Activated naive CD4-positive, alpha-beta T cell treated with anti-CD3 and anti-CD28 coated beads, Interleukin-2, amount 10 ng/mL, durations not matched to agents 7 days and 5 days (primary cell): Measurements from ENCODE around the gene DEPDC4.
"Not testable (repeated sequence)": the region's sequence is repeated elsewhere in the genome, so short reads cannot be mapped to it uniquely, and the experiment has no call there.

Experiments
- CTCF ChIA-PET: fragments of 350-600 bp; sonication (Branson Sonifier 250); formaldehyde crosslinking; loops from one replicate; lab custom pipeline; 2021; ENCODE audit warnings: antibody characterized with exemption; lab: Charles Lee
- DNase-seq: peaks from one replicate; pipeline ENCODE4 v3.0.0-alpha.2; 2020
- H3K27ac Mint-ChIP-seq: one replicate; pipeline ENCODE4 v1.8.0; 2021; ENCODE audit warnings: mild to moderate bottlenecking, moderate library complexity, mixed read lengths
- H3K27me3 Mint-ChIP-seq: one replicate; pipeline ENCODE4 v1.8.0; 2021; ENCODE audit warnings: mild to moderate bottlenecking, mixed read lengths
- H3K36me3 Mint-ChIP-seq: one replicate; pipeline ENCODE4 v1.8.0; 2021; ENCODE audit warnings: mixed read lengths
- H3K4me1 Mint-ChIP-seq: one replicate; pipeline ENCODE4 v1.8.0; 2021; ENCODE audit warnings: mixed read lengths
- H3K4me3 Mint-ChIP-seq: one replicate; pipeline ENCODE4 v1.8.0; 2021; ENCODE audit warnings: mild to moderate bottlenecking, moderate library complexity, mixed read lengths
- H3K9me3 Mint-ChIP-seq: one replicate; pipeline ENCODE4 v1.8.0; 2021; ENCODE audit warnings: mixed read lengths

Gene DEPDC4

DNA sequence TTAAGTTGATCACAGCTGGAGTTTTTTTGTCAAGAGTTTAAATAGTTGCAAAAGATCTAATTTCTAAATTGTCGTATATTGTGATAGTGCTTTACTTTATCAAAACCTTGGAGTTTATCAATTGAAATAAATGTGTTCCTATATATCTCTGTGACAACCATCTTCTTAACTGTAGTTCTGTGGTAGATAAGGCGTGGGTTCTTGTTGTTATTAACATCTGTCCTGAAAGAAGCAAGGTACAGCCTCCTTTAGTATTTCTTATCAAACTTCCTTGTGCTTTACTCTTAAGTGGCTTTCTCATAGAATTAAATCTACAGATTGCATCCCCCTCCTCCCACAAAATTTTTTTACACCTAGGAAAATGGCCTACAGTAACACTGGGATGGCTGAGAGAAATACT, 7.4 kb upstream of the DEPDC4 start:
- no peak overlapping the region for H3K4me3 Mint-ChIP-seq
- CTCF ChIA-PET = no interaction called here
- no peaks in the 10 kb centered on the region for H3K27me3 Mint-ChIP-seq
- no peaks in the 10 kb centered on the region for H3K9me3 Mint-ChIP-seq
- no peak for DNase-seq
- no peak overlapping the region for H3K27ac Mint-ChIP-seq
- peaks cover 13% of the 10 kb centered on the region for H3K36me3 Mint-ChIP-seq
- H3K4me1 Mint-ChIP-seq = peaks cover 22% of the 10 kb centered on the region

DNA sequence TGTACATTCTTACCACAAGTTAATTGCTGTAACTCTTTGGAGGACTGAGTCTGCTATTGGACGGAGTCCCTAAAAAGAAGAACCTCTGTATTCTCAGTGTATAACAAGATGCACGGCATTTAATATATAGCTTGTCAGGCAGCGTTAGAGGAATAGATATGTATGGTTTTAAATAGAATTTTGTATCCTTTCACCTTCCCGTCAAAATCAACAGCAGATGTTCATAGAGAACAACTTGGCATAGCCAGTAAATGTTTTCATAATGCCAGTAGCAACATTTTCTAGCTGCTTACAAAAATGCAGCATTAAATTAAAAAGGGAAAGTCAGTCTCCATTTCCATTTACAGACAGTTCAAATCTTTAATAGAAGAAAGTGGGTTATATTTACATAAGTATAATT, 6.9 kb upstream of the DEPDC4 start:
- H3K36me3 Mint-ChIP-seq = peaks cover 13% of the 10 kb centered on the region
- CTCF ChIA-PET = no interaction called here
- H3K27ac Mint-ChIP-seq = no peak overlapping the region
- no peaks in the 10 kb centered on the region for H3K9me3 Mint-ChIP-seq
- no peak for DNase-seq
- H3K27me3 Mint-ChIP-seq = no peaks in the 10 kb centered on the region
- H3K4me1 Mint-ChIP-seq = peaks cover 27% of the 10 kb centered on the region
- no peak overlapping the region for H3K4me3 Mint-ChIP-seq

DNA sequence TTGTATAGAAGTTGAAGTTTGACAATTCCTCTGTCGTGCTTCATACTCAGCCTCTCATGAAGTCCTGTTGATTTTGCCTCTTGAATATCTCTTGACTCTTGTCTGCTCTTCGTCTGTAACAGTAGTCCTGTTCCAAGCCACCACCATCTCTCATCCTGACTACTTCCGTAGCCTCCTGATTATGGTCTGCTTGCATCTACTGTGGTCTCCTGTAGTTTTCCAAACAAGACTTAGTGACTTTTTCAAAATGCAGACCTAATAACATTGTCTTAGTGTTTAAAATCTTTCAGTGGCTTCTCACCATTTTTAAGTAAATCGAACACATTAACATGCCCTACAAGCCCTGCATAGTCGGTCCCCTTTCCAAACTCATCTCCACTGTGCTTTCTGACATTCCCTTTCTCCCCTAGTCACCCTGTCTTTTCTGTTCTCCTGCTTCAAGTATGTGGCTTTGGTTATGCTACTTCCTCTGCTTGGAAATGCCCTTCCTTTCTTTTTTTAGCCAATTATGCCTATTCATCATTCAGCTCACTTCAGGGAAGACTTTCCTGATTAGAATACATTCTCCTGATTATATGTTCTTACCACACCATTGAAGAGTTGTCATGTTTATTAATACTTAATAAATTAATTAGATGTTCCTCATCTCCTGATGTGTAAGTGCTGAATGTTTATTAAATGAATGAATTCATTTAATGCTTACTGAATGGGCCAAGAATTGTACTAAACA, 2.1 kb upstream of the DEPDC4 start:
- DNase-seq = no peak
- H3K27ac Mint-ChIP-seq = peak overlapping the region; percentile 56
- H3K4me3 Mint-ChIP-seq = peak overlapping the region; percentile 99
- CTCF ChIA-PET = no interaction called here
- peaks cover 9% of the 10 kb centered on the region for H3K36me3 Mint-ChIP-seq
- H3K4me1 Mint-ChIP-seq = peaks cover 38% of the 10 kb centered on the region
- H3K27me3 Mint-ChIP-seq = no peaks in the 10 kb centered on the region
- H3K9me3 Mint-ChIP-seq = no peaks in the 10 kb centered on the region

DNA sequence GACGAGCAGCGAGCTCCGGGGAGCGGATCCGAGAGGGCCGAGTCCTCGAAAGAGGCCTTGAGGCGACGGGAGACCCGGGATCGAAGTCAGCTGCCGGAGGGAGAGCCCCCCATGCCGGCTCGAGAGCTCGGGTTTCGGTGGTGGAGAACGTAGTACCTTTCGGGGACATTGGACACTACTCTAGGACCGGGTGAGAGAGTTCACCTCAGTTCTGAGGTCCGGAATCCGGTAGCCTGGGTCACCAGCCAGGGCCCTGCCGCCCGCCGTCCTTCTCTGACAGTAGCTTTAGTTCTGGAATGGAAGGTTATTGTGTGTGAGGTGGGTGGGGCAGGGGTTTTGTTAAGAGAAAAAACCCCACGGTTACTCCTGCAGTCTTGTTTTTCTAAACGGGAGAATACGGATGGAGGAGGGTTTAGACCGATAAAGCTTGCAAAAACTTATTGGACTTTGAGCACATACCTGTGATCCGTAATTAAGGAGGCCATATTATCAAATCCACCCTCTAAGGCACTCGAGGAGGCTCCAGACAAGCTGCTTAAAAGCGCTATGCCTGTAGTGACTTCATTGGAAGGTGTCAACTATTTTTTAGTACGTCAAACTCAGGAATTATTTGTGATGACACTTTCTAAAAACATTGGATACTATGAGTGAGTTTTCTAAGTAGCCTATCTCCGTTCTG, 863 bp upstream of the DEPDC4 start:
- Mint-ChIP-seq H3K27ac (peak overlapping the region; percentile 92), H3K4me3 (peak overlapping the region; percentile 99), H3K4me1 (peaks cover 32% of the 10 kb centered on the region), H3K27me3 (no peaks in the 10 kb centered on the region), H3K36me3 (peaks cover 6% of the 10 kb centered on the region), H3K9me3 (no peaks in the 10 kb centered on the region)
- CTCF ChIA-PET = interaction anchor here (1.2 kb wide), 1 partner anchor 114 kb away, joined by 5 read pairs; no protein-coding TSS in a partner anchor
- DNase-seq = peak; percentile 42

DNA sequence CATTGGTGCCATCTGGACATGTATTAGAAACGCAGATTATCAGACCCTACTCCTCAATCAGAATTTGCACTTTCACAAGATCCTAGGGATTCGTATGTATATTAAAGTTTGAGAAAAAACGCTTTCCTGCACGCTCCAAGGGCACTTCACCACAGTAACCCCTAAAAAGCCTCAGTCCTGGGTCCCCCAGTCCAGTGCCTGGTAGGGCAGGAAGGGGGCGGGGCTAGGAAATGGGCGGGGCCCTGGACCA, 369 bp downstream of the DEPDC4 start:
- Mint-ChIP-seq H3K27me3 (no peaks in the 10 kb centered on the region), H3K36me3 (peaks cover 3% of the 10 kb centered on the region), H3K27ac (peak overlapping the region; percentile 99), H3K4me1 (peaks cover 28% of the 10 kb centered on the region), H3K4me3 (peak overlapping the region; percentile 99), H3K9me3 (no peaks in the 10 kb centered on the region)
- peak; percentile 96 for DNase-seq
- CTCF ChIA-PET = no interaction called here

DNA sequence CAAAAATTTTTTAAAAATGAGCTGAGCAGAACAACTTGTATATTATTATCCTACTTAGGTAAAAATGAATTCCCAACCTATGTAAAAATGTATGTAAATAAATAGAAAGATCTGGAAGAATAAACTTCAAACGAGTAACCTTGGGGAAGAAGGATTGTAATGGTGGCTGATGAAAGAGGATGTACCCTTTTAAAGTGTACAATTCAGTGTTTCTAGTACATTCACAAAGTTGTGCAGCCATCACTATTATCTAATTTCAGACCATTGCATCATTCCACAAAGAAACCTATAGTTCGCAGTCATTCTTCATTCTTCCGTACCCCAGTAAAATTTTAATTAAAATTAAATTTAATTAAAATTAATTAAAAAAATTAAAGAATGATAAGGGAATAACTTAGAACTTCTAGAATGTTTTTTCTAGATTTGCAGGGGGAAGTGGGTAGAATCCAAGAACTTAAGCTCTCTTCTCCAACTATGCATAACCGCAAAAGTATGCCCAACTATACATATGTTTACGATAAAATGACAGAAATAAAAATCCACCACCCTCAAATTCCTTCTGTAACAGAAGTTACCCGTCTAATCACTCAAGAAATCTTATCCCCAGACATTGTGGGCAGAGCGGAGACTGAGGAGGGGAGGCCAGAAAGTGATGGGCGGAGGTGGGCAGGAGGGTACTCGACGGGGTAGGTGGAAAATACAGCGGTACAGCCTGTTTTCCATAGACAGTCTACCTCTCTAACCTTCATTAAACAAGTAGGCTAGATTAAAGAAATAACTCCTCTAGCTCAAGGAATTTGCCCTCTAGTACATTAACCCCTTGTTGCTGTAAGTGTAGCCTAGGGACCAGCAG, 921 bp downstream of the DEPDC4 start:
- no peaks in the 10 kb centered on the region for H3K27me3 Mint-ChIP-seq
- no peaks in the 10 kb centered on the region for H3K9me3 Mint-ChIP-seq
- peak overlapping the region; percentile 99 for H3K4me3 Mint-ChIP-seq
- H3K4me1 Mint-ChIP-seq = peaks cover 26% of the 10 kb centered on the region
- peak overlapping the region; percentile 99 for H3K27ac Mint-ChIP-seq
- no peak for DNase-seq
- CTCF ChIA-PET = no interaction called here
- H3K36me3 Mint-ChIP-seq = peaks cover 1% of the 10 kb centered on the region

DNA sequence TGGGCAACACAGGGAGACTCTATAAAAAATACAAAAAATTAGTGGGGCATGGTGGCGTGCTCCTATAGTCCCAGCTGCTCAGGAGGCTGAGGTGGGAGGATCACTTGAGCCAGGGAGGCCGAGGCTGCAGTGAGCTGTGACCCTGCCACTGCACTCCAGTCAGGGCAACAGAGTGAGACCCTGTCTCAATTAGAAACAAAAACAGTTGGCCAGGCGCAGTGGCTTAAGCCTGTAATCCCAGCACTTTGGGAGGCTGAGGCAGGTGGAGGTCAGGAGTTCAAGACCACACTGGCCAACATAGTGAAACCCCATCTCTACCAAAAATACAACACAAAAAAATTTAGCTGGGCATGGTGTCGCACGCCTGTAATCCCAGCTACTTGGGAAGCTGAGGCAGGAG, 1.8 kb downstream of the DEPDC4 start:
- H3K36me3 Mint-ChIP-seq, DNase-seq, H3K4me3 Mint-ChIP-seq, H3K9me3 Mint-ChIP-seq, H3K27me3 Mint-ChIP-seq, H3K27ac Mint-ChIP-seq, CTCF ChIA-PET: not testable (repeated sequence)
- peaks cover 26% of the 10 kb centered on the region for H3K4me1 Mint-ChIP-seq

DNA sequence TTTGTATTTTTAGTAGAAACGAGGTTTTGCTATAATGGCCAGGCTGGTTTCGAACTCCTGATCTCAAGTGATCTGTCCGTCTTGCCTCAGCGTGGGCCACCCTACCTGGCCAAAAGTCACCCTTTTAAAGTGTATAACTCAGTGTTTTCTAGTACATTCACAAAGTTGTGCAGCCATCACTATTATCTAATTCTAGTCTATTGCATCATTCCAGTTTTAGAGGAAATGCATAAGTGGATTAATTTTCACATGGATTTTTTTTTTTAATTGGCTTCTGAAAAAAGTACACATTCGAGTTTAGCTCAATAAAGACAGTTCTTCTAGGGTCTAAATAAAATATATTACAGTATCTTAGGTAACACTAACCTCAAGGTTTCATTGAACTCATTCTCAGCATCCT, 3.7 kb downstream of the DEPDC4 start:
- Mint-ChIP-seq H3K4me1 (peaks cover 19% of the 10 kb centered on the region), H3K36me3 (peaks cover 2% of the 10 kb centered on the region), H3K4me3 (no peak overlapping the region), H3K9me3 (no peaks in the 10 kb centered on the region), H3K27me3 (no peaks in the 10 kb centered on the region), H3K27ac (no peak overlapping the region)
- CTCF ChIA-PET = no interaction called here
- no peak for DNase-seq

DNA sequence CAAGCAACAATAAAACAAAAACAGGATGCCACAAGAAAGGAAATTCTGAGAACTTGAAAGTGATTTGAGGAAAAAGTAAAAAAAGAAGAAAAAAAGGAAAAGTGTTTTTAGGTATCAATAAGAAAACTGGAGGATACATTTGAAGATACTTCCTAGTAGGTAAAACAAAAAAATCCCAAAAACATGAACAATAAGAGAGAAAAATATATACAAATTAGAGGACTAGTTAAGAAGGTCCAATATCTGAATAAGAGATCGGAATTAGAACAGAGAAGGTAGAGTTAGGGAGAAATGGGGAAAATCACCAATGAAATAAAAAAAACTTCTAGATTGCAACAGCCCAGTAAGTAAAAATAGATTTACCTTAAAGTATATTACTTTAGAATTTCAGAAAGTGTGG, 8.8 kb downstream of the DEPDC4 start:
- H3K4me3 Mint-ChIP-seq = no peak overlapping the region
- no peak for DNase-seq
- CTCF ChIA-PET = no interaction called here
- peaks cover 5% of the 10 kb centered on the region for H3K36me3 Mint-ChIP-seq
- no peak overlapping the region for H3K27ac Mint-ChIP-seq
- no peaks in the 10 kb centered on the region for H3K9me3 Mint-ChIP-seq
- peaks cover 15% of the 10 kb centered on the region for H3K4me1 Mint-ChIP-seq
- H3K27me3 Mint-ChIP-seq = no peaks in the 10 kb centered on the region

DNA sequence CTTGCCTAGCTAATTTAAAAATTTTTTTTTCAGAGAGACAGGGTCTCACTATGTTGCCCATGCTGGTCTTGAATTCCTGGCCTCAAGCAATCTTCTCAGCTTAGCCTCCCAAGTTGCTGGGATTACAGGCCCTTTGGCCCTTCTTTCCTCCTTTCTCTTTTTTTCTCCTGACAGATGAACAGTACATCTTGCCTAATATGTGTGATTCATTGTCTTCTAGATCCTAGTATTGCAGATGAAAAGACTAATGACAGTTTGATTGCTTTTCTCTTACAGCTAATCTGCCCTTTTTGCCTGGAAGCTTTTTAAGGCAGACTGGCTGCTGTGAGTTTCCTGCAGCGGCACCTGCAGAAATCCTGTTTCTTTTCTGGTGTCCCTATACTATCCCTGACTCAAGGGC, 12.0 kb downstream of the DEPDC4 start:
- H3K4me1 Mint-ChIP-seq = peaks cover 15% of the 10 kb centered on the region
- H3K4me3 Mint-ChIP-seq = no peak overlapping the region
- H3K27ac Mint-ChIP-seq = no peak overlapping the region
- no peaks in the 10 kb centered on the region for H3K9me3 Mint-ChIP-seq
- H3K27me3 Mint-ChIP-seq = no peaks in the 10 kb centered on the region
- CTCF ChIA-PET = no interaction called here
- no peak for DNase-seq
- H3K36me3 Mint-ChIP-seq = peaks cover 4% of the 10 kb centered on the region

DNA sequence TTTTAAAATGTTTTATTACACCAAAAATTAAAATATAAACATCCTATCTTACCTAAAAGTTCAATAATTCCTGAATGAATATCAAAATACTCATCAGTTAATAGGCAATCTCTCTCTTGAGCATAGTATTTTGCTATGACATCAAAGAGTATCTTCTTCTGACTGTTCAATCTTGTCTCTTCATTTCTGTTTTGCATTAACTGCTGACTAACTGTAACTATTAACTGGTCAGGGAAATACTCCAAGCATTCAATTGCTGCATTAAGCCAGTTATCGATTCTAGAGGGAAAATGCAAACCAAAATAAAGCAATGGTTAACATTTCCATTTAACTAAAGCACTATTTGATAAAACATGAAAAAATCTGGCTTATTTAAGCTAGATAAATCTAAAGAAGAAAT, 13.4 kb downstream of the DEPDC4 start:
- CTCF ChIA-PET = no interaction called here
- no peak overlapping the region for H3K4me3 Mint-ChIP-seq
- H3K36me3 Mint-ChIP-seq = peaks cover 4% of the 10 kb centered on the region
- peaks cover 11% of the 10 kb centered on the region for H3K4me1 Mint-ChIP-seq
- no peaks in the 10 kb centered on the region for H3K27me3 Mint-ChIP-seq
- H3K27ac Mint-ChIP-seq = no peak overlapping the region
- H3K9me3 Mint-ChIP-seq = no peaks in the 10 kb centered on the region
- DNase-seq = no peak

DNA sequence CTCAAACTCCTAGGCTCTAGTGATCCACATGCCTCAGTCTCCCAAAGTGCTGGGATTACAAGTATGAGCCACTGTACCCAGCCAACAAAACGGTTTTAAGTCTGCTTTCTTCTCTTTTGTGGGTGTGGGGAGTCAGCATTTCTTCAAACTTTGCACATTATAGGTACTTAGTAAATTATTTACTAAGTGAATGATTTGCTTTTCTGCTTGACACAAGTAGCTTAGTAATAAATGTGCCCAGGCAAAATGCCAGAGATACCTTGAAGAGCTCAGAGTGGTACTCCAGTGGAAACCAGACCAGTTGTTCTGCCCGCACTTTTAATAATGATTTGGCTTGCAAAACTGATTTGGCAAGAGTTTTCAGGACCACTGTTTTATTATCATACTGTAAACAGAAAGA, 15.0 kb downstream of the DEPDC4 start:
- Mint-ChIP-seq H3K27ac (no peak overlapping the region), H3K9me3 (no peaks in the 10 kb centered on the region), H3K4me3 (no peak overlapping the region), H3K4me1 (no peaks in the 10 kb centered on the region), H3K27me3 (no peaks in the 10 kb centered on the region), H3K36me3 (no peaks in the 10 kb centered on the region)
- DNase-seq = no peak
- CTCF ChIA-PET = interaction anchor here (1.2 kb wide), 1 partner anchor 29 kb away, joined by 3 read pairs; no protein-coding TSS in a partner anchor

DNA sequence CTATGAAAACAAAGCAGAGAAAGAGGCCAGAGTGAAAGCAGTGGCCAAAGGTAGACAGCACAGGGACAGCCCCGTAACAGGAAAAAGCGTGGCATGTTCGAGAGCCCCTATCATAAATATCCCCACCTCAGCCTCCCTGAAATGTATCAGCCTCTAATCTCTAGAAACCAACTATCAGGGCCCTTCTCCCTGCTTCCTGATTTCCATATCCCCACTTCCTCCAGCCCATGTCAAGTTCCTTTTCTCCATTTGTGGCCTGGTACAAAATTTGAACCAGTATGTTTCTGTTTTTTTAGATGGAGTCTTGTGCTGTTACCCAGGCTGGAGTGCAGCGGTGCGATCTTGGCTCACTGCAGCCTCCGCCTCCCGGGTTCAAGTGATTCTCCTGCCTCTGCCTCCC, 16.9 kb downstream of the DEPDC4 start:
- H3K27ac Mint-ChIP-seq = no peak overlapping the region
- no peaks in the 10 kb centered on the region for H3K4me1 Mint-ChIP-seq
- no peak overlapping the region for H3K4me3 Mint-ChIP-seq
- no peaks in the 10 kb centered on the region for H3K27me3 Mint-ChIP-seq
- CTCF ChIA-PET = no interaction called here
- H3K9me3 Mint-ChIP-seq = no peaks in the 10 kb centered on the region
- H3K36me3 Mint-ChIP-seq = no peaks in the 10 kb centered on the region
- DNase-seq = no peak

DNA sequence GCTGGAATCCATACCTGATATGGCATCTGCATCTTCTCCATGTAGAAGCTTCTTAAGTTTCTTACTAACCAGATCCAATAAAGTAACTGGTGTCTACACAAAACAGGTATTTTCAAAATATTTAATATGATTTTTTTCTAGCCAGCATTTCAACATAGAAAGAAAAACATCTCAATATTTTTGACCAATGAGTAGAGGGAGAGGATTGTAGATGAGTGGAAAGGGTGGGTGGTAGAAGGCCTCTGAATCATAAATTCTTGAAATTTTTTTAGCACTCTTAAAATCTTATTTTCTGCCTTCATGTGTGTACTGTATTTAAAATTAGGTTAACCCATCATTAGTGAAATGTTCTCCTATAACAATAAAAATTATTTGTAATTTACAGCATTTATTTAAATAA, 18.0 kb downstream of the DEPDC4 start:
- Mint-ChIP-seq H3K4me1 (no peaks in the 10 kb centered on the region), H3K9me3 (no peaks in the 10 kb centered on the region), H3K36me3 (no peaks in the 10 kb centered on the region), H3K27me3 (no peaks in the 10 kb centered on the region), H3K4me3 (no peak overlapping the region), H3K27ac (no peak overlapping the region)
- no peak for DNase-seq
- CTCF ChIA-PET = no interaction called here

DNA sequence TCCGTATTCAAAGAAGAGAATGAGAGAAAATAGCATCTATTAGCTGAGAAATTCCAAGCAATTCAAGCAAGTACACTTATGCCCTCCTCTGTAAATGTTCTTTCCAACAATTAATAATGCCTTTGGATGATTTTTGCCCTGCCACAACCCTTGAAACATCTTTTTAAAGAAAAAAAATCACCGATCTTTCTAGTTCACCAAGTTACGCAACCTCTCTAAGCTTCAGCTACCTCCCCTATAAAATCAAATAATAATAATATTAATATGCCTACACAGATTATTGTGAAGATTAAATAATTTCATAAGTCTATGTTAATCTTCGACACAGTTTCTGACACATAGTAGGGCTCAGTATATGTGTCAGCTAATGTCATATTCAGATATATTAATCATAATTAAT, 19.1 kb downstream of the DEPDC4 start:
- Mint-ChIP-seq H3K4me3 (no peak overlapping the region), H3K4me1 (no peaks in the 10 kb centered on the region), H3K27me3 (no peaks in the 10 kb centered on the region), H3K36me3 (no peaks in the 10 kb centered on the region), H3K27ac (no peak overlapping the region), H3K9me3 (no peaks in the 10 kb centered on the region)
- CTCF ChIA-PET = no interaction called here
- no peak for DNase-seq
